ENCODE results near the gene GABRG3.

GRCh38 chr15:27327467-27328025 is 356.6 kb downstream of the GABRG3 start:
- TF ChIP-seq CTCF (conservative IDR thresholded peaks at IDR 0.05; ENCODE audit: low read depth, low read length) (no peak), CHD1 (IDR thresholded peaks at IDR 0.05; ENCODE audit: low read depth, low read length) (no peak), FOS (IDR thresholded peaks at IDR 0.05; ENCODE audit: low read depth, low read length) (no peak), USF2 (IDR thresholded peaks at IDR 0.05; ENCODE audit: low read depth, low read length) (no peak), MAZ (IDR thresholded peaks at IDR 0.05; ENCODE audit: borderline replicate concordance, low read depth, low read length) (no peak), RFX5 (IDR thresholded peaks at IDR 0.05; ENCODE audit: low read depth, low read length) (no peak)

Measured in IMR-90 (cell line).